Lower lobe of right lung (tissue), 2 donors: ENCODE measurements around the gene FAM193B. TPM values are rescaled to one million over a fixed set of nuclear protein-coding genes. Genes with fewer than 3 reads are reported as not detected.
A peak's percentile ranks its signal among the peaks of the same experiment; 100 is the strongest.

Experiments used
- ATAC-seq, 2 donors: fragments of 200-7000 bp; cut with Tn5 transposase; one replicate each; pipeline ENCODE4 v1.9.1; 2020 to 2022; ENCODE audit warnings: mild to moderate bottlenecking in 2 of 2, moderate library complexity in 2 of 2
- DNase-seq: peaks from one replicate; pipeline ENCODE4 v3.0.0-alpha.2; 2020
- H3K27ac ChIP-seq: fragments of 200-600 bp; one replicate; pipeline ENCODE4 v1.8.0; 2022
- H3K27me3 ChIP-seq: fragments of 200-600 bp; one replicate; pipeline ENCODE4 v1.8.0; 2022; ENCODE audit warnings: low read depth
- H3K36me3 ChIP-seq: fragments of 200-600 bp; one replicate; pipeline ENCODE4 v1.8.0; 2022; ENCODE audit warnings: mild to moderate bottlenecking
- H3K4me1 ChIP-seq: fragments of 200-600 bp; one replicate; pipeline ENCODE4 v1.8.0; 2022
- H3K4me3 ChIP-seq: fragments of 200-600 bp; one replicate; pipeline ENCODE4 v1.8.0; 2022; ENCODE audit warnings: mild to moderate bottlenecking
- H3K9me3 ChIP-seq: fragments of 200-600 bp; one replicate; pipeline ENCODE4 v1.8.0; 2022
- intact Hi-C: fragments of 100-400 bp; cut with DNase I; formaldehyde crosslinking; loops from one replicate; pipeline ENCODE4 v1.11.0; 2022
- total RNA-seq: library from RNA; stranded (reverse); fragmentation: NEBNext Ultra II Directional; extraction: Animal tissue kit (Norgen Biotek cat#: 25700); gene quantifications from one replicate; pipeline ENCODE4 v1.2.1, GENCODE V29; 2021
- TF ChIP-seq, protein P1 (sequence below): fragments of 200-600 bp; IDR thresholded peaks from one replicate; pipeline ENCODE4 v1.8.0; 2022; ENCODE audit warnings: antibody characterized with exemption, mild to moderate bottlenecking
- donor health status: DM: no; HTN: yes; CAD: no; lungs with severe emphysema.

FAM193B gene
- total RNA-seq, 1 donor from 2014 or later, result 89.1 TPM

DNA sequence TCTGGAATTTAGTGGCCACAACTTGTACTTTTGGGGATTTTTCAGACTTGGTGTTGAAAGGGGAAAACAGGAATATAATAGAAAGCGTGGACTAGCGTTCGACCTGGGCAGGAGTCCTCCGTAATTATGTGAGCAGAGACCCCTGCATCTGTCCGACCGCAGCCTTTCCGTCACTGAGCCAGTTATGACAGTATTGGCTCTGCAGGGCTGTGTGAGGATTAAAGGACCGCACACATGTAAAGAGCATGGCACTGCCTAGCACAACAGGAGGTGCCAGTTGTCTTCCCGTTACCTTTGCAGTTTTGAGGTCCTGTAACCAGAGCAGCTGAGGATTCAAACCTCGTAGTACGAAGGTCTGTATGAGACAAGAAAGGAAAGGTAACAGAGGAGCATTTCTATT, 46.8 kb upstream of the FAM193B start:
- intact Hi-C loops, result no loop called here
- ATAC-seq (no peak), DNase-seq (no peak)
- peak overlapping the region; percentile 89 for H3K4me3 ChIP-seq
- H3K36me3 ChIP-seq, result peaks cover 10% of the 10 kb centered on the region
- no peaks in the 10 kb centered on the region for H3K9me3 ChIP-seq
- H3K4me1 ChIP-seq, result peaks cover 10% of the 10 kb centered on the region
- TF ChIP-seq, protein P1, sequence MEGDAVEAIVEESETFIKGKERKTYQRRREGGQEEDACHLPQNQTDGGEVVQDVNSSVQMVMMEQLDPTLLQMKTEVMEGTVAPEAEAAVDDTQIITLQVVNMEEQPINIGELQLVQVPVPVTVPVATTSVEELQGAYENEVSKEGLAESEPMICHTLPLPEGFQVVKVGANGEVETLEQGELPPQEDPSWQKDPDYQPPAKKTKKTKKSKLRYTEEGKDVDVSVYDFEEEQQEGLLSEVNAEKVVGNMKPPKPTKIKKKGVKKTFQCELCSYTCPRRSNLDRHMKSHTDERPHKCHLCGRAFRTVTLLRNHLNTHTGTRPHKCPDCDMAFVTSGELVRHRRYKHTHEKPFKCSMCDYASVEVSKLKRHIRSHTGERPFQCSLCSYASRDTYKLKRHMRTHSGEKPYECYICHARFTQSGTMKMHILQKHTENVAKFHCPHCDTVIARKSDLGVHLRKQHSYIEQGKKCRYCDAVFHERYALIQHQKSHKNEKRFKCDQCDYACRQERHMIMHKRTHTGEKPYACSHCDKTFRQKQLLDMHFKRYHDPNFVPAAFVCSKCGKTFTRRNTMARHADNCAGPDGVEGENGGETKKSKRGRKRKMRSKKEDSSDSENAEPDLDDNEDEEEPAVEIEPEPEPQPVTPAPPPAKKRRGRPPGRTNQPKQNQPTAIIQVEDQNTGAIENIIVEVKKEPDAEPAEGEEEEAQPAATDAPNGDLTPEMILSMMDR, result no peak
- H3K27ac ChIP-seq, result no peak overlapping the region
- H3K27me3 ChIP-seq, result no peaks in the 10 kb centered on the region

DNA sequence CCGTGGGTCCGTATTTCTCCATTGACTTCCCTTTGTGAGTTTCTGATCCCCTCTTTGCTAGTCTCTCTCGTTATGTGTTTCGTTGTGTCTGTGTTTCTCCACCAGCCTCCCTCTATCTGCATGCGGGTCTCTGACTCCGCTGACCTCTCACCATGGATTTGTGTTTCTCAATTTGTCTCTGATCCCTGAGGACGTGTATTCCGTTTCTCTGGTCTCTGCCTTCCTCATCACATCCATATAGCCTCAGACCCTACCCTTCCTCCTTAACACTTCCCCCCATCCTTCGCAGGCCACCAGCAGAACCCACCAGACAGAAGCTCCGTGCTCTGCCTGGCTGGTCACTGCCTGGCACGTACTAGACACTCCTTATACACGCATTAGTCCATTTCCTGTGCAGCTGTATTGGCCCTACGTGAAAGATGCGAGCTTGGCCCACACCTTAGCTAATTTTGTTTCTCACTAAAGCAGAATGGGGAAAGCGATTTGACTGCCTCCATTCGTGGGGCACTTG, 46.2 kb upstream of the FAM193B start:
- no peaks in the 10 kb centered on the region for H3K9me3 ChIP-seq
- peak overlapping the region; percentile 87 for H3K27ac ChIP-seq
- DNase-seq (no peak), ATAC-seq (peak; percentile 4 to 12)
- H3K27me3 ChIP-seq, result no peaks in the 10 kb centered on the region
- intact Hi-C loops, result no loop called here
- H3K36me3 ChIP-seq, result peaks cover 13% of the 10 kb centered on the region
- H3K4me1 ChIP-seq, result peaks cover 10% of the 10 kb centered on the region
- peak overlapping the region; percentile 89 for H3K4me3 ChIP-seq
- TF ChIP-seq, protein P1, result no peak

DNA sequence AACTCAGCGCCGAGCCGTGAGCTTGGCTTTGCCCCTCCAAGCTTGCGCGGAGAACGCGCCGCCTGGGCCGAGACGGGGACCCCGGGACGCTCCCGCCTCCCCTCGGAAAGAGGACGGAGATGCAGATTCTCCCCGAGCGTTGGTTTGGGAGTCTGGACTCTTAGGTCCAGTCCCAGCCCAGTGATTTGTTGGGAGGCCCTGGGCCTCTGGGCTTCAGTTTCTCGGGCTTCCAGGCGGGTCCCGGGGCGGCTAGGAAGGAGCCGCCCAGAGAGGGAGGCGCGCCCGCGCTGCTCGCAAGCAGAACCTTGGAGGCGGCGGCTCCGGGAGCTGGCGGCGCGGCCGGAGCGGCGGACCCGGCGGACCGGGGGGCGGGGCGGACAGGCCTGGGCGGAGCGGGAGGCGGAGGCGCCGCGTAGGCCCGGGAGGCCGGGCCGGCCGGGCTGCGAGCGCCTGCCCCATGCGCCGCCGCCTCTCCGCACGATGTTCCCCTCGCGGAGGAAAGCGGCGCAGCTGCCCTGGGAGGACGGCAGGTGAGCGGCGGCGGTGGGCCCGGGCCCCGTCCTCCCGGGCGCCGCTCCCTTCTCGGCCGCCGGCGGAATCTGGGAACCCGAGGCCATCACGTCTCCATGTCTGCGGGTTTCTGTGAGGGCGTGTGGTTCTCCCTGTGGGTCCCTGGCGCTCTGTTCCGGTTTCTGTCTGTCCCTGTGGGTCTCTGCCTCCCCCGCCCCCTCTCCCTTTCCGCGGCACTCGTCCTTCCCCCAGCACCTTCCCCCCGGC, 45.6 kb upstream of the FAM193B start, which contains the start of gene B4GALT7:
B4GALT7 (plus strand) TSS at position 402 of the 777 bp plus-strand sequence; CDS start at position 481, 79 bp downstream.
- ATAC-seq (peak; percentile 97 to 98), DNase-seq (peak; percentile 91)
- peaks cover 10% of the 10 kb centered on the region for H3K4me1 ChIP-seq
- TF ChIP-seq, protein P1, result no peak
- peak within 1 kb of the TSS; percentile 89 for H3K4me3 ChIP-seq
- H3K36me3 ChIP-seq, result peaks cover 19% of the 10 kb centered on the region
- no peaks in the 10 kb centered on the region for H3K9me3 ChIP-seq
- H3K27ac ChIP-seq, result peak within 1 kb of the TSS; percentile 87
- intact Hi-C loops, result no loop called here
- H3K27me3 ChIP-seq, result no peaks in the 10 kb centered on the region

DNA sequence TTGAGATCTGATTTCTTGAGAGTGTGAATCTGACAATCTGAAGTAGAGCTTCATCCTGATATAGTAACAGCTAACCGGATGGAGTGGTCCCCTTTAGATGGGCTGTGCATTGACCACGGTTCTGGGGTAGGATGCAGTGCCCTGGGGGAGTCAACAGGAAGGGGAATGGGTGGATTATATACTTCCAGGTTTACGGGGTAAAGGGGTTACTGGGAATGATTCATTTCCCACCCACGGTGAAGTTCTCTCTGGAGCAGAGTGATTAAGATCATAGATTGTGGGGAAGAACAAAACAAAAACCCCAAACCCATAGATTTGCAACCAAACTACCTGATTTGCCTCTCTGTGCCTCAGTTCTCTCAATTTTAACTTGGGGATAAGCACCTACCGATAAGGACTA, 44.1 kb upstream of the FAM193B start:
- Histone ChIP-seq H3K27me3 (no peaks in the 10 kb centered on the region), H3K4me3 (no peak overlapping the region), H3K36me3 (peaks cover 33% of the 10 kb centered on the region), H3K9me3 (no peaks in the 10 kb centered on the region), H3K27ac (no peak overlapping the region), H3K4me1 (peaks cover 17% of the 10 kb centered on the region)
- DNase-seq (no peak), ATAC-seq (no peak)
- intact Hi-C loops, result no loop called here
- TF ChIP-seq, protein P1, result no peak

DNA sequence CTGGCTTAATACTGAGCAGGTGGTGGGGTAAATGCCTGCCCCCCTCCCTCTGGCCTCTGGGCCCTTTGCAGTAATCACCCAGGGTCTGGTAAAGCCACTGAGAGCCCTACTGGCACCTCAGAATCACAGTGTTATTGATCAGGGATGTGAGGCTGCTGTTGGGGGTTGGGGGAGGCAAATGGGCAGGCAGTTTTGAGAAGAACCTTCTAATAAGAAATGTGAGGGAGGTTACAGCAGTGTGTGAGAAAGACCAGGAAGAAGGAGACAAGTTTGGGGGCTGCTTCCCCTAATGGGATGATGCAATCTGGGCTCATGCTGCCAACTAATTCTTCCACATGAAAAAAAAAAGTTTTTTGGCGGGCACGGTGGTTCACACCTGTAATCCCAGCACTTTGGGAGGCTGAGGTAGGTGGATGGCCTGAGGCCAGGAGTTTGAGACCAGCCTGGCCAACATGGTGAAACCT, 42.4 kb upstream of the FAM193B start:
- H3K9me3 ChIP-seq, result no peaks in the 10 kb centered on the region
- H3K27ac ChIP-seq, result no peak overlapping the region
- H3K4me3 ChIP-seq, result no peak overlapping the region
- peaks cover 38% of the 10 kb centered on the region for H3K36me3 ChIP-seq
- peaks cover 28% of the 10 kb centered on the region for H3K4me1 ChIP-seq
- TF ChIP-seq, protein P1, result no peak
- ATAC-seq (no peak), DNase-seq (no peak)
- intact Hi-C loops, result no loop called here
- no peaks in the 10 kb centered on the region for H3K27me3 ChIP-seq
